Liver (tissue), 3 donors: ENCODE data around the gene TPRA1.

Source experiments
- GABPA ChIP-seq, 2 donors: IDR thresholded peaks in 1 of 2; conservative IDR thresholded peaks in 1 of 2; 2 replicates each; pipeline ENCODE4 v1.6.1; 2016; ENCODE audit warnings: antibody characterized with exemption in 2 of 2, mild to moderate bottlenecking in 1 of 2, moderate library complexity in 1 of 2
- RAD21 ChIP-seq, 2 donors: IDR thresholded peaks; 2 replicates each; pipeline ENCODE4 v1.6.1; 2016; ENCODE audit warnings: antibody characterized with exemption in 2 of 2, mild to moderate bottlenecking in 2 of 2
- RXRA ChIP-seq, 2 donors: IDR thresholded peaks; 2 replicates each; pipeline ENCODE4 v1.6.1; 2017 to 2018; ENCODE audit warnings: antibody characterized with exemption in 2 of 2, mild to moderate bottlenecking in 1 of 2
- TAF1 ChIP-seq: conservative IDR thresholded peaks from 2 replicates; pipeline ENCODE4 v1.6.1; 2016; ENCODE audit warnings: antibody characterized with exemption, mild to moderate bottlenecking
- TF ChIP-seq, protein P1 (sequence below): fragments of 150-350 bp; IDR thresholded peaks from 2 replicates; pipeline ENCODE4 v1.5.1; 2017; ENCODE audit warnings: improper control_type of control experiment, low read depth, low read length; ENCODE audit not compliant: missing input control
- TF ChIP-seq, protein P2 (sequence below): IDR thresholded peaks from 2 replicates; pipeline ENCODE4 v1.6.1; 2016; ENCODE audit warnings: antibody characterized with exemption
- TF ChIP-seq, protein P3 (sequence below): IDR thresholded peaks from 2 replicates; pipeline ENCODE4 v1.6.1; 2016; ENCODE audit warnings: antibody characterized with exemption, mild to moderate bottlenecking
- TF ChIP-seq, protein P4 (sequence below): IDR thresholded peaks from 2 replicates; pipeline ENCODE4 v1.6.1; 2016; ENCODE audit warnings: antibody characterized with exemption
- donor health status: healthy.
- donor health status: healthy.

DNA sequence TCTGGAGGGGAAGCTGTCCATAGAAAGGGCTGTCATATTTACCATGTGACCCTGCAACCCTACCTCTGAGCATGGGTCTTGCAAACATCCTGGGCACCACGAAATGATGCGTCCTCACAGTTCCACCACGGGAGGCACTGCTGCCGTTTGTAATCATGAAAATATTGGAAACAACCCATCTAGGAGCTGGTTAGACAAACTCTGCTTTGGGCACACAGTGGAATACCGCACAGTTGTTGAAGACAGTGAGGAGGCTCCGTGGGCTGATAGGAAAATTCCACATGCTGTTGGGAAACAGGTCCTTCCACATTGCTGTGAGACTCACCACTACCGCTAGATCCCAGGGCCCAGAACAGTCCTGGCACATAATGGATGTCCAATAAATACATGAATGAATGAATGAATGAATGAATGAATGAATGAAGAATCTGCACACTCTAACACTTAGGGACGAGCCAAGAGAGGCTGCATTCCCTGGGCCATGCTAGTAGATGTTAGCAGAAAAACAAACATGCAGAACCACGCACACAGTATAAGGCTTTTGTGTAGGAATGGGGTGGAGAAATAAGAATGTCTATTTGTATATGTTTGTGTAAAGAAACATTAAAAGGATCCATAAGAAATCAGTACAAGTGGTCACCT, 40.6 kb downstream of the TPRA1 start:
- TF ChIP-seq, protein P1, sequence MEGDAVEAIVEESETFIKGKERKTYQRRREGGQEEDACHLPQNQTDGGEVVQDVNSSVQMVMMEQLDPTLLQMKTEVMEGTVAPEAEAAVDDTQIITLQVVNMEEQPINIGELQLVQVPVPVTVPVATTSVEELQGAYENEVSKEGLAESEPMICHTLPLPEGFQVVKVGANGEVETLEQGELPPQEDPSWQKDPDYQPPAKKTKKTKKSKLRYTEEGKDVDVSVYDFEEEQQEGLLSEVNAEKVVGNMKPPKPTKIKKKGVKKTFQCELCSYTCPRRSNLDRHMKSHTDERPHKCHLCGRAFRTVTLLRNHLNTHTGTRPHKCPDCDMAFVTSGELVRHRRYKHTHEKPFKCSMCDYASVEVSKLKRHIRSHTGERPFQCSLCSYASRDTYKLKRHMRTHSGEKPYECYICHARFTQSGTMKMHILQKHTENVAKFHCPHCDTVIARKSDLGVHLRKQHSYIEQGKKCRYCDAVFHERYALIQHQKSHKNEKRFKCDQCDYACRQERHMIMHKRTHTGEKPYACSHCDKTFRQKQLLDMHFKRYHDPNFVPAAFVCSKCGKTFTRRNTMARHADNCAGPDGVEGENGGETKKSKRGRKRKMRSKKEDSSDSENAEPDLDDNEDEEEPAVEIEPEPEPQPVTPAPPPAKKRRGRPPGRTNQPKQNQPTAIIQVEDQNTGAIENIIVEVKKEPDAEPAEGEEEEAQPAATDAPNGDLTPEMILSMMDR, result no peak
- TF ChIP-seq, protein P2, sequence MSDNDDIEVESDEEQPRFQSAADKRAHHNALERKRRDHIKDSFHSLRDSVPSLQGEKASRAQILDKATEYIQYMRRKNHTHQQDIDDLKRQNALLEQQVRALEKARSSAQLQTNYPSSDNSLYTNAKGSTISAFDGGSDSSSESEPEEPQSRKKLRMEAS, result no peak
- TF ChIP-seq, protein P3, sequence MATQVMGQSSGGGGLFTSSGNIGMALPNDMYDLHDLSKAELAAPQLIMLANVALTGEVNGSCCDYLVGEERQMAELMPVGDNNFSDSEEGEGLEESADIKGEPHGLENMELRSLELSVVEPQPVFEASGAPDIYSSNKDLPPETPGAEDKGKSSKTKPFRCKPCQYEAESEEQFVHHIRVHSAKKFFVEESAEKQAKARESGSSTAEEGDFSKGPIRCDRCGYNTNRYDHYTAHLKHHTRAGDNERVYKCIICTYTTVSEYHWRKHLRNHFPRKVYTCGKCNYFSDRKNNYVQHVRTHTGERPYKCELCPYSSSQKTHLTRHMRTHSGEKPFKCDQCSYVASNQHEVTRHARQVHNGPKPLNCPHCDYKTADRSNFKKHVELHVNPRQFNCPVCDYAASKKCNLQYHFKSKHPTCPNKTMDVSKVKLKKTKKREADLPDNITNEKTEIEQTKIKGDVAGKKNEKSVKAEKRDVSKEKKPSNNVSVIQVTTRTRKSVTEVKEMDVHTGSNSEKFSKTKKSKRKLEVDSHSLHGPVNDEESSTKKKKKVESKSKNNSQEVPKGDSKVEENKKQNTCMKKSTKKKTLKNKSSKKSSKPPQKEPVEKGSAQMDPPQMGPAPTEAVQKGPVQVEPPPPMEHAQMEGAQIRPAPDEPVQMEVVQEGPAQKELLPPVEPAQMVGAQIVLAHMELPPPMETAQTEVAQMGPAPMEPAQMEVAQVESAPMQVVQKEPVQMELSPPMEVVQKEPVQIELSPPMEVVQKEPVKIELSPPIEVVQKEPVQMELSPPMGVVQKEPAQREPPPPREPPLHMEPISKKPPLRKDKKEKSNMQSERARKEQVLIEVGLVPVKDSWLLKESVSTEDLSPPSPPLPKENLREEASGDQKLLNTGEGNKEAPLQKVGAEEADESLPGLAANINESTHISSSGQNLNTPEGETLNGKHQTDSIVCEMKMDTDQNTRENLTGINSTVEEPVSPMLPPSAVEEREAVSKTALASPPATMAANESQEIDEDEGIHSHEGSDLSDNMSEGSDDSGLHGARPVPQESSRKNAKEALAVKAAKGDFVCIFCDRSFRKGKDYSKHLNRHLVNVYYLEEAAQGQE, result no peak
- TF ChIP-seq, protein P4, sequence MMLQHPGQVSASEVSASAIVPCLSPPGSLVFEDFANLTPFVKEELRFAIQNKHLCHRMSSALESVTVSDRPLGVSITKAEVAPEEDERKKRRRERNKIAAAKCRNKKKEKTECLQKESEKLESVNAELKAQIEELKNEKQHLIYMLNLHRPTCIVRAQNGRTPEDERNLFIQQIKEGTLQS, result no peak
- TF ChIP-seq TAF1 (no peak), RXRA (IDR thresholded peaks at IDR 0.05) (no peak), GABPA (IDR thresholded peaks at IDR 0.05 in 1 of 2, conservative IDR thresholded peaks at IDR 0.05 in 1 of 2) (no peak), RAD21 (IDR thresholded peaks at IDR 0.05) (no peak)
